Aorta (tissue), 5 donors: ENCODE results near the gene WDR6. TPM values are rescaled to one million over a fixed set of nuclear protein-coding genes. Genes with fewer than 3 reads are reported as not detected.
A peak's percentile ranks its signal among the peaks of the same experiment; 100 is the strongest.

Experiments used
- ATAC-seq: fragments of 200-7000 bp; cut with Tn5 transposase; one replicate; pipeline ENCODE4 v1.9.1; 2022; ENCODE audit warnings: moderate library complexity; ENCODE audit not compliant: low FRiP score
- DNase-seq, 2 donors: peaks; one replicate each; pipeline ENCODE4 v3.0.0-alpha.2; 2020
- H3K27ac ChIP-seq, 2 donors: one replicate each; pipeline ENCODE4 v1.5.1; 2013; ENCODE audit warnings: low read length in 2 of 2, mild to moderate bottlenecking in 2 of 2, moderate library complexity in 2 of 2, control low read depth in 1 of 2, inconsistent platforms in 1 of 2, low read depth in 1 of 2
- H3K27me3 ChIP-seq, 2 donors: one replicate each; pipeline ENCODE4 v1.6.1; 2013; ENCODE audit warnings: control low read depth in 1 of 2, low read length in 1 of 2, mild to moderate bottlenecking in 1 of 2, moderate library complexity in 1 of 2; ENCODE audit not compliant: insufficient read depth in 2 of 2, control insufficient read depth in 1 of 2
- H3K36me3 ChIP-seq, 2 donors: one replicate each; pipeline ENCODE4 v1.6.1; 2013; ENCODE audit warnings: control low read depth in 1 of 2, low read length in 1 of 2, mild to moderate bottlenecking in 1 of 2; ENCODE audit not compliant: insufficient read depth in 2 of 2, control insufficient read depth in 1 of 2
- H3K4me1 ChIP-seq, 2 donors: one replicate each; pipeline ENCODE4 v1.6.1; 2013; ENCODE audit warnings: low read length in 2 of 2, control low read depth in 1 of 2, mild to moderate bottlenecking in 1 of 2, moderate library complexity in 1 of 2; ENCODE audit not compliant: insufficient read depth in 2 of 2, control insufficient read depth in 1 of 2
- H3K4me3 ChIP-seq, 2 donors: one replicate each; pipeline ENCODE4 v1.5.1; 2013; ENCODE audit warnings: low read length in 2 of 2, control low read depth in 1 of 2, mild to moderate bottlenecking in 1 of 2
- H3K9me3 ChIP-seq: one replicate; pipeline ENCODE4 v1.6.1; 2013; ENCODE audit warnings: mild to moderate bottlenecking, low read length; ENCODE audit not compliant: control insufficient read depth
- WGBS, 2 donors: extraction: QIAGEN DNeasy Blood & Tissue Kit; methylation state at CpG; one replicate each; pipeline ENCODE4 v1.1.7; 2013; 5-methylcytosine and 5-hydroxymethylcytosine counted together
- intact Hi-C, 2 donors: fragments of 100-400 bp; cut with DNase I; formaldehyde crosslinking; loops; one replicate each; pipeline versions ENCODE4 v1.14.2 to v1.15.0; 2022
- microRNA-seq, 2 donors: library from miRNA; unstranded; fragments of <30 nt; microRNA quantifications; one replicate each; pipeline ENCODE4 v1.2.0, GENCODE V29; 2020
- polyA plus RNA-seq, 2 donors: library from polyadenylated mRNA; stranded (reverse); fragments of 200-250 nt; gene quantifications; one replicate each; pipeline ENCODE4 v1.2.3, GENCODE V29; 2013
- total RNA-seq, 2 donors: library from RNA; stranded (reverse); fragmentation: NEBNext Ultra II Directional; extraction: Animal tissue kit (Norgen Biotek cat#: 25700); gene quantifications; one replicate each; pipeline ENCODE4 v1.2.1, GENCODE V29; 2021
- donor health status: healthy with polysubstance abuse.
- donor health status: Bipolar disorder and iron deficiency.
- donor health status: DM: no; HTN: no; CAD: no.
- donor health status: DM: no; HTN: no; CAD: no.
- donor health status: DM: yes; HTN: yes; CAD: no.

The WDR6 gene
- total and polyA plus RNA-seq, 4 donors, result 24.0 to 232 (median 135) TPM

DNA sequence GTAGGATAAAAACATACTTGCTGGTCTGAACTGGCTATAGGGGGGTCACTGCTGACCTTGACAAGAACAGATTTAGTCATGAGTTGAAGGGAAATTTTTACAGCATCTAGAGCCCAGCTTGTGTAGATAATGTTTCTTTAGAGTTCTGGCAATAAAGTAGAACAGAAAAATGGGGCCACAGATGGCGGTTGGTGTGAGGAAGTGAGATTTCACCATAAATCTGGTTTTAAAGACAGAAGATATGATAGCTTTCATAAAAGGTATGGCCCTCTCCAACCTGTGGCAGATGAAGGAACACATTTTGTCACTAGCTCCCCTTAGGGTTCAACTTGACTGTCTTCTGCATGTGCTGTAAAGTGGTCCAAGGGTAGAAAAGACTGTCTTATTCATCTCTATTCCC, 46.4 kb downstream of the WDR6 start:
- no peaks in the 10 kb centered on the region for H3K4me1 ChIP-seq
- peaks cover 2 to 15% of the 10 kb centered on the region in 2 donors for H3K36me3 ChIP-seq
- ATAC-seq, result no peak
- no peaks in the 10 kb centered on the region for H3K27me3 ChIP-seq
- intact Hi-C loops, result no loop called here
- DNase-seq, result no peak
- no peak overlapping the region for H3K27ac ChIP-seq
- H3K9me3 ChIP-seq, result no peaks in the 10 kb centered on the region
- WGBS, 2 donors, result 92 to 100% methylated on average over 1 of the region's 1 CpG
- no peak overlapping the region for H3K4me3 ChIP-seq

- Histone ChIP-seq H3K9me3 (no peaks in the 10 kb centered on the region), H3K27ac (no peak overlapping the region), H3K27me3 (no peaks in the 10 kb centered on the region), H3K36me3 (peaks cover 2 to 15% of the 10 kb centered on the region in 2 donors), H3K4me1 (no peaks in the 10 kb centered on the region), H3K4me3 (no peak overlapping the region)
- WGBS, 2 donors, result 94 to 96% methylated on average over 2 of the region's 2 CpGs
- DNase-seq, result no peak
- no peak for ATAC-seq
- intact Hi-C loops, result no loop called here
Measured at GRCh38 chr3:49054344-49054862, 47.2 kb downstream of the WDR6 start.

- H3K9me3 ChIP-seq, result no peaks in the 10 kb centered on the region
- no peak overlapping the region for H3K4me3 ChIP-seq
- no peak overlapping the region for H3K27ac ChIP-seq
- 94% methylated on average over 10 of the region's 10 CpGs for WGBS, 2 donors
- H3K27me3 ChIP-seq, result no peaks in the 10 kb centered on the region
- no peaks in the 10 kb centered on the region for H3K4me1 ChIP-seq
- DNase-seq (no peak), ATAC-seq (peak; percentile 29)
- peaks cover 2 to 12% of the 10 kb centered on the region in 2 donors for H3K36me3 ChIP-seq
- intact Hi-C loops, result no loop called here
Measured at GRCh38 chr3:49057268-49057667, 50.1 kb downstream of the WDR6 start.

GRCh38 chr3:49058011-49058410, 50.8 kb downstream of the WDR6 start:
- no peak overlapping the region for H3K4me3 ChIP-seq
- H3K9me3 ChIP-seq, result no peaks in the 10 kb centered on the region
- intact Hi-C loops, result no loop called here
- H3K36me3 ChIP-seq, result peaks cover 2 to 12% of the 10 kb centered on the region in 2 donors
- DNase-seq (no peak), ATAC-seq (no peak)
- WGBS, 2 donors, result 90 to 91% methylated on average over 7 of the region's 7 CpGs
- H3K27ac ChIP-seq, result no peak overlapping the region
- H3K4me1 ChIP-seq, result no peaks in the 10 kb centered on the region
- no peaks in the 10 kb centered on the region for H3K27me3 ChIP-seq

Small RNA genes lying within 50 kb of the gene (microRNA-seq; reads per million reads assigned to microRNA genes)
- gene MIR191, result 6,212 to 9,407 reads per million in 2 donors
- 869 to 1,135 reads per million in 2 donors for gene MIR425

Other genes starting within 250 kb of the WDR6 start
- gene PRKAR2A, start 159.5 kb upstream of the WDR6 start, total RNA-seq, result 10 to 100 TPM; 52.8 to 59.6 TPM
- 10 to 100 TPM in 1 of 2 donors, 1 to 10 TPM in 1; 9.1 to 10.7 TPM for gene PRKAR2A, start 159.5 kb upstream of the WDR6 start, polyA plus RNA-seq
- 10 to 100 TPM; 11.8 to 12.4 TPM for gene SLC25A20, start 108.5 kb upstream of the WDR6 start, total RNA-seq
- gene SLC25A20, start 108.5 kb upstream of the WDR6 start, polyA plus RNA-seq, result 10 to 100 TPM; 16.9 to 33.9 TPM
- 10 to 100 TPM; 84.1 to 89.4 TPM for gene ARIH2, start 88.5 kb upstream of the WDR6 start, total RNA-seq
- 10 to 100 TPM; 50.0 to 51.7 TPM for gene ARIH2, start 88.5 kb upstream of the WDR6 start, polyA plus RNA-seq
- gene P4HTM, start 17.1 kb upstream of the WDR6 start, total RNA-seq, result 10 to 100 TPM; 22.0 to 36.6 TPM
- 10 to 100 TPM; 11.1 to 59.5 TPM for gene P4HTM, start 17.1 kb upstream of the WDR6 start, polyA plus RNA-seq
- gene DALRD3, start 11.2 kb downstream of the WDR6 start, total RNA-seq, result 10 to 100 TPM in 1 of 2 donors, 1 to 10 TPM in 1; 8.8 to 20.6 TPM
- gene DALRD3, start 11.2 kb downstream of the WDR6 start, polyA plus RNA-seq, result 10 to 100 TPM; 10.1 to 42.4 TPM
- gene NDUFAF3, start 14.7 kb downstream of the WDR6 start, total RNA-seq, result 10 to 100 TPM; 55.8 to 60.6 TPM
- 10 to 100 TPM; 72.2 to 75.1 TPM for gene NDUFAF3, start 14.7 kb downstream of the WDR6 start, polyA plus RNA-seq
- gene IMPDH2, start 22.0 kb downstream of the WDR6 start, total RNA-seq, result 100 to 1,000 TPM in 1 of 2 donors, 10 to 100 TPM in 1; 84.6 to 101 TPM
- gene IMPDH2, start 22.0 kb downstream of the WDR6 start, polyA plus RNA-seq, result 100 to 1,000 TPM in 1 of 2 donors, 10 to 100 TPM in 1; 47.6 to 111 TPM
- 100 to 1,000 TPM in 1 of 2 donors, 10 to 100 TPM in 1; 77.3 to 103 TPM for gene QRICH1, start 86.7 kb downstream of the WDR6 start, total RNA-seq
- gene QRICH1, start 86.7 kb downstream of the WDR6 start, polyA plus RNA-seq, result 10 to 100 TPM in 1 of 2 donors, 1 to 10 TPM in 1; 8.3 to 66.9 TPM
- 100 to 1,000 TPM; 127 to 164 TPM for gene QARS1, start 97.4 kb downstream of the WDR6 start, total RNA-seq
- gene QARS1, start 97.4 kb downstream of the WDR6 start, polyA plus RNA-seq, result 100 to 1,000 TPM; 142 to 267 TPM
- gene USP19, start 113.4 kb downstream of the WDR6 start, total RNA-seq, result 10 to 100 TPM; 40.3 to 54.8 TPM
- 10 to 100 TPM; 22.7 to 31.0 TPM for gene USP19, start 113.4 kb downstream of the WDR6 start, polyA plus RNA-seq
- 100 to 1,000 TPM; 362 to 707 TPM for gene LAMB2, start 125.7 kb downstream of the WDR6 start, total RNA-seq
- 1,000 to 10,000 TPM in 1 of 2 donors, 100 to 1,000 TPM in 1; 200 to 1,923 TPM for gene LAMB2, start 125.7 kb downstream of the WDR6 start, polyA plus RNA-seq
- gene CCDC71, start 158.9 kb downstream of the WDR6 start, total RNA-seq, result 10 to 100 TPM; 13.2 to 16.6 TPM
- 10 to 100 TPM in 1 of 2 donors, 1 to 10 TPM in 1; 1.8 to 11.8 TPM for gene CCDC71, start 158.9 kb downstream of the WDR6 start, polyA plus RNA-seq
- gene KLHDC8B, start 164.2 kb downstream of the WDR6 start, total RNA-seq, result 10 to 100 TPM; 27.0 to 40.2 TPM
- gene KLHDC8B, start 164.2 kb downstream of the WDR6 start, polyA plus RNA-seq, result 10 to 100 TPM; 16.0 to 31.3 TPM